ENCODE results near the gene GNPAT. TPM values are rescaled to one million over a fixed set of nuclear protein-coding genes. Genes with fewer than 3 reads are reported as not detected.

The GNPAT gene
- total RNA-seq, 4 donors from 2014 or later: 34.8 to 55.4 (median 37.5) TPM

DNA sequence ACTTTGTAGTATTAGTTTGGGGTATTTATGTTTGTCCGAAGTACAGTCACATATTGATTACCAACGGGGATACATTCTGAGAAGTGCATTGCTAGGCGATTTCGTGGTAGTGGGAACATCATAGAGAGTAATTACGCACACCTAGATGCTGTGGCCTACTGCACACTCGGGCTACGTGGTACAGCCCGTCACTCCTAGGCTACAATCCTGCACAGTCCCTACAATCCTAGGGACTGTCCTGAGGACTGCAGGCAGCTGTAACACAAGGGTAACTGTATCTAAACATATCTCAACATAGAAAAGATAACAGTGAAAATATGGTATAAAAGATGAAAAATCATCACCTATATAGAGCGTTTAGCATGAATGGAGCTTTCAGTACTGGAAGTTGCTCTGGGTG is 78.1 kb downstream of the GNPAT start:
- TF ChIP-seq, protein P1, sequence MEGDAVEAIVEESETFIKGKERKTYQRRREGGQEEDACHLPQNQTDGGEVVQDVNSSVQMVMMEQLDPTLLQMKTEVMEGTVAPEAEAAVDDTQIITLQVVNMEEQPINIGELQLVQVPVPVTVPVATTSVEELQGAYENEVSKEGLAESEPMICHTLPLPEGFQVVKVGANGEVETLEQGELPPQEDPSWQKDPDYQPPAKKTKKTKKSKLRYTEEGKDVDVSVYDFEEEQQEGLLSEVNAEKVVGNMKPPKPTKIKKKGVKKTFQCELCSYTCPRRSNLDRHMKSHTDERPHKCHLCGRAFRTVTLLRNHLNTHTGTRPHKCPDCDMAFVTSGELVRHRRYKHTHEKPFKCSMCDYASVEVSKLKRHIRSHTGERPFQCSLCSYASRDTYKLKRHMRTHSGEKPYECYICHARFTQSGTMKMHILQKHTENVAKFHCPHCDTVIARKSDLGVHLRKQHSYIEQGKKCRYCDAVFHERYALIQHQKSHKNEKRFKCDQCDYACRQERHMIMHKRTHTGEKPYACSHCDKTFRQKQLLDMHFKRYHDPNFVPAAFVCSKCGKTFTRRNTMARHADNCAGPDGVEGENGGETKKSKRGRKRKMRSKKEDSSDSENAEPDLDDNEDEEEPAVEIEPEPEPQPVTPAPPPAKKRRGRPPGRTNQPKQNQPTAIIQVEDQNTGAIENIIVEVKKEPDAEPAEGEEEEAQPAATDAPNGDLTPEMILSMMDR (IDR thresholded peaks at IDR 0.05; ENCODE audit: low read depth): no peak

DNA sequence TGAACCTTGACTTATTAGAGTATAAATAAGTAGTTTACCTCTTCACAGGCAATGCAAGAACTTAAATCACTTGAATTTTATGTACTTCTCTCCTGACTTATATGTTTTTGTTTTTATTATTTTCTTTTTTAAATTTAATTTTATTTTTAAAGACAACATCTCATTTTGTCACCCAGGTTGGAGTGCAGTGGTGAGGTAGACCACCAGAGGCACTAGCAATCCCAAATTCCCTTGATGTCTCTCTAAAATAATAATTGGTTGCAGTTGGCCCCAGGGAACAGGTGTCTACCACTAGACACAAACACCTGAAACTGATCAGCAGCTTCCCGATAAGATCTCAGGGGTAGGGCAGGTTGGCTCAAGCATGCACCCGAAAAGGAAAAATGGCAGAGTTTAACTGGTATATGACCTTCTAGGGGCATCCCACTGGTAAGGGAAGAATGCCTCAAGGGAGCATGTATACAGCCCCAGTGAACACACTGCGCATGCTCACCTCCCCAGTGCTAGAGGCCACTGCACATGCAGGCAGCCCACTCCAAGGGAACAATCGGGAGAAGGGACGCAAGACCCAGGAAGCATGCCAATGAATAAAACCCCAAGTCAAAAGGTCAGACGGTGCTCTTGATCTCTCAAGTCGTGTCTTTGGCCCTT is 82.0 kb downstream of the GNPAT start:
- TF ChIP-seq, protein P1 (IDR thresholded peaks at IDR 0.05; ENCODE audit: low read depth): no peak

DNA sequence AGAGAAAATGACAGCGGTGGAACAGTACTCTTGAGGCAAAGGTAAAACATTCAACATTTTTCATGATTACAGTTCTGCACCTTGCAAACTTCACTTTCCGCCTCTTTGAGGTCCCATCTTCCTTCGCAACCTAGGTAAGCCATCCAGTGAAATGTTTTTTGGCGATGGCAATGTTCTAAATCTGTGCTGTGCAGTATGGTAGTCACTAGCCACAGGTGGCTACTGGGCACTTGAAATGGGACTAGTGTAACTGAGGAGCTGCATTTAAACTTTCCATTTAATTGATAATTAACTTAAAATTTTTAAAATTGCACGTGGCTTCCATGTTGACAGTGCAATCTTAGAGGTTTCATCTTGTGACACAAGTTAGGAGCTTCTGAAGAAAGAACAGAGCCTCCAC is 83.6 kb downstream of the GNPAT start:
- TF ChIP-seq, protein P1 (IDR thresholded peaks at IDR 0.05; ENCODE audit: low read depth): no peak

DNA sequence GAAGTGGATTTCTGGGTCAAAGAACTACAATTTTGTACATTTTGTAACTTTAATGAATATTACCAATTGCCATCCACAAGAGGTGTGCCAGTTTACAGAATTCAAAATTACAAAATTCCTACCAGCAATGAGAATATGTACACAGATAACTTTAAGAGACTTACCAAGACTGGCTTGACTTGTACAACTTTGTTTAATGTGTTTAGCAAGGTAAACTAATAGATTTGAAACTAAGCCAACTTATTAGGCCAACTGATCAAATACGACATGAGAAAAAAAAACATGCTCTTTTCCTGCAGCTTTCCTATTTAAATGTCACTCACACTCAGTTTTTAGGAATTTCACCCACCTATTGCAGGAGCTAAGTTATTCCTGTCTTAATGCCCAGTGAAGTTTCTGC is 85.2 kb downstream of the GNPAT start:
- TF ChIP-seq, protein P1 (IDR thresholded peaks at IDR 0.05; ENCODE audit: low read depth): no peak

Small RNA genes lying within 50 kb of the gene (small RNA-seq; reads per million reads assigned to genes)
- not detected for gene RNA5SP80

Other genes starting within 250 kb of the GNPAT start
- gene FAM89A, start 201.0 kb upstream of the GNPAT start, total RNA-seq: 100 to 1,000 TPM in 3 of 4 donors, 10 to 100 TPM in 1; 69.5 to 222 (median 140) TPM
- 1 to 10 TPM in 1 of 4 donors, under 1 TPM in 3; under 0.01 to 1.3 (median 0.25) TPM for gene TRIM67, start 79.2 kb upstream of the GNPAT start, total RNA-seq
- gene EXOC8, start 96.6 kb downstream of the GNPAT start, total RNA-seq: 10 to 100 TPM; 13.9 to 19.7 (median 16.0) TPM
- 10 to 100 TPM in 3 of 4 donors, 1 to 10 TPM in 1; 9.4 to 17.6 (median 15.9) TPM for gene SPRTN, start 97.1 kb downstream of the GNPAT start, total RNA-seq
- 10 to 100 TPM; 30.9 to 50.2 (median 46.5) TPM for gene EGLN1, start 181.1 kb downstream of the GNPAT start, total RNA-seq